Amygdala (tissue), 56 donors: ENCODE results near the gene GSKIP.

ENCODE experiments used
- DNase-seq, 56 donors: peaks; one replicate each; lab custom pipeline; 2025; lab: John Stamatoyannopoulos, UW

GSKIP gene

GRCh38 chr14:96373538-96373937, 10.2 kb downstream of the GSKIP start:
- DNase-seq: no peak

DNA sequence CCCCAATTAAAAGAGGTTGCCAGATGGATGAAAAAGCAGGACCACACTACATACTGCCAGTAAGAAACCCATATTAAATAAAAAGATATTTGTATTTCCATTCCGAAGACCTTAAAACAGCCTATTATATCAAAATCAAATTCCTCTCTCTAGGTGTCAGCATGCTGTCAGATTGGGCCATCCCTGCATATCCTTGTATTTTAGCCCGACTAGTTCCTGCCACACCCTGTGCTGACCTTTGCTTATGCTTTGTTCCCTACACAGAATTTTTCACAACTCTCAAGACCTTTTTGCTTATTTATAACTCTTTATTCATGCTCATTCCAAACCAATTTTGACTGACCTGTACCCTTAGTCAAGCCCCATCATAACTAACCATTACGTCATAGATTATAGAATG, 12.8 kb downstream of the GSKIP start:
- no peak for DNase-seq

- no peak for DNase-seq
These were observed 17.4 kb downstream of the GSKIP start for GRCh38 chr14:96380735-96381134.

DNA sequence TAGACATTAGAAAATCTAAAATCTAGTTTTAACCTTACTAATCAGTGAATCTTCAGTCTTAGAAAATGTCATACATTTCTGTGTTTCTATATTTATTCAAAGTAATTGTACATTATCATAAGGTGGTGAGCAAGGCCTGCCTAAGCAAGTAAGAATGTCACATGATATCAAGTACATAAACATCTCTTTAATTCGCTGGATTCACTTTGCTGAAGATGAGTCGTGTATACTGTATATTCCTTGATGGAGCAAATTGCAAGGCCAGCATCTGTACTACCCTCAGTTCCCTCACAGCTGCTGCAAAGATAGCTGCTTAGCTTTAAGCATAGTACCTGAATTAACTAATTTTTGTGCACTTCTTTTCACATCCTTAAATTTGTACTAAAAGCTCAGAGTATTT, 20.1 kb downstream of the GSKIP start:
- no peak for DNase-seq

GRCh38 chr14:96384053-96384452, 20.7 kb downstream of the GSKIP start:
- DNase-seq: no peak

- DNase-seq: no peak
These were observed 21.4 kb downstream of the GSKIP start for GRCh38 chr14:96384740-96385139.

DNA sequence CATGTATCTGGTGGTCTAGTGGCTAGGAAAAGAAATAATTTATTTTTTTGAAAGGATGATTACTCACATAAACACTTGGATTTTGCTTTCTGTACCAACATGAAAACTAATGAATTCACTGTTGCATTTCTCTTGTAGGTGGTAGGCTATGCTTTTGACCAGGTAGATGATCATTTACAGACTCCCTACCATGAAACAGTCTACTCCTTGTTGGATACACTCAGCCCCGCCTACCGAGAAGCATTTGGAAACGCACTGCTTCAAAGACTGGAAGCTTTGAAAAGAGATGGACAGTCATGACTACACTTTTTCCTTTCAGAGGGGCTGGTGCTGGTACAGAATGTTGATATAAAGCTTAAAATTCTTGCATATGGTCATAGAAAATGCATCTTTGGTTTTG, 22.1 kb downstream of the GSKIP start:
- DNase-seq: no peak

DNA sequence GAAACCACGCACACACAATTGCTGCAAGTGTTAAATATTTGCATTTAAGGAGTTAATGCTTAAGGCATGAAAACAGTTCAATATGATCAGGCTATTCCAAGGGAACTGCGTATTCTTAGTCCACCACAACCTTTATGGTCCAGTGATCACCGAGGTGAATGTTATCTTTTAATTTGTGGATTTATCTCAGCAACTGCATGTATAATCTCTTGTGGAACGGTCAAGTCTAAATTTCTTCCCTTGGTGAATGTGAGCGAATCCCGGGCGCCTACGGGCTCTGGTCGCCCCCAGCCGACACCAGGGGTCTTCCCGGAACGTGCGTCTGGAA, 27.6 kb downstream of the GSKIP start:
- DNase-seq: no peak

GRCh38 chr14:96391293-96392118, 28.2 kb downstream of the GSKIP start:
- DNase-seq: peak in 55 of 56 donors; percentile 69 to 99 (median 94)

DNA sequence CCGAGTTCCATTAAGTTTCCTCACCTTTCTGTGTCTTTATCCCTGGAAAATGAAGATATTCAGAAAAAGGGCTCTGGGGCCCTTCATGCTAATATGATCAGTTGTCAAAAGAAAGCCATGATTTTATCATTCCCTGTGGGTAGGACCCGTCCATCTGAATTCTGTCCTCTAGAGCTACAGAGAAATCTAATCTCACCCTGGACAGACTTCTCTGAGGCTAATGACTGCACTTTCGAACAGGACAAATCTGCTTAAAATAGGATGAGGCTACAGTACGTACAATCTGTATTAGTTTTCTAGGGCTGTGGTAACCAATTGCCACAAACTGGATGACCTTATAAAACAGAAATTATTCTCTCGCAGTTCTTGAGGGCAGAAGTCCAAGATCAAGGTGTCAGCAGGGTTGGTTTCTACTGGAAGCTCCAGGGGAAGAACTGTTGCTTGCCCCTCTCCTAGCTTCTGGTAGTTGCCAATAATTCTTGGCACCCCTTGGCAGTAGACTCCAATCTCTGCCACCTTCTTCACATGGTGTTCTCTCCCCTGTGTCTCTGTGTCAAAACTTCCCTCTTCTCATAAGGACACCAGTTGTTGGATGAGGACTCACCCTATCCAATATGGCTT, 29.9 kb downstream of the GSKIP start:
- DNase-seq: no peak

GRCh38 chr14:96394047-96394815, 30.9 kb downstream of the GSKIP start:
- no peak for DNase-seq

GRCh38 chr14:96398432-96398831, 35.1 kb downstream of the GSKIP start:
- DNase-seq: no peak

DNA sequence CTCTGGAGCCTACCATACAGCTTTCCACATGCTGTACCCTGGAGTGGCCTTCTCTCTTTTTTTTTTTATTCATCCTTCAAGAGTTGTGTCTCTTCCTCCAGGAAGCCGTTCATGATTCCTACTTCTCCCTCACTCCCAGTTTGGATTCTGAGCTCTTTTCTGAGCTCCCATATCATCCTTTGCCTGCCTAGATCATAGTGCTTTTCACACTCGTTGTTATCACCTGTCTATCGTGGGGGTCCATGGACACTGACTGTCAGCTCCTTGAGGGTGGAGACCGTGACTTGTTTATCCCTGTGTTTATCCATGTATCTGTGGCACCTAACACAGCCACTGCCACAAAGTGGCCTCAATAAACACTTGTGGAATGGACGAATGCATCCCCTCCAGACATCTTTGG, 35.6 kb downstream of the GSKIP start:
- DNase-seq: no peak

GRCh38 chr14:96399405-96399804, 36.1 kb downstream of the GSKIP start:
- no peak for DNase-seq

DNA sequence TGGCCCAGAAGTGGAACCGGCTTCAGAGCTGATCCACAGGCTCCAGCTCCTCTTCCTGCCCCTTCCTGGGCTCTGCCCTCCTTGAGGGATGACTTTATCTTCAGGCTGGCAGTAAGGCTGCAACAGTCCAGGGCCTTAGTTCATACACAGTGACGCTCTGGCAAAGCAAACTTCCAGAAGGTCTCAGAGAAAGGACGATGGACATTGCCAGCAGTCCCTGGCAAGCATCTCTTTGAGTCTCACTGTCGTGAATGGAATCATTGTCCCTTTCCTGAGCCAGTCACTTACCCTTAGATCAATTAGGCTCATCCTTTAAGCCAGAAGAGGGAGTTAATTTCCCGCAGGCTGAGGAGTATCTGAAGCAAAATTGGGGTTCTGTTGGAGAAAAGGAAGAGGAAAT, 37.2 kb downstream of the GSKIP start:
- DNase-seq: peak in 35 of 56 donors; percentile 4 to 75 (median 30)

DNA sequence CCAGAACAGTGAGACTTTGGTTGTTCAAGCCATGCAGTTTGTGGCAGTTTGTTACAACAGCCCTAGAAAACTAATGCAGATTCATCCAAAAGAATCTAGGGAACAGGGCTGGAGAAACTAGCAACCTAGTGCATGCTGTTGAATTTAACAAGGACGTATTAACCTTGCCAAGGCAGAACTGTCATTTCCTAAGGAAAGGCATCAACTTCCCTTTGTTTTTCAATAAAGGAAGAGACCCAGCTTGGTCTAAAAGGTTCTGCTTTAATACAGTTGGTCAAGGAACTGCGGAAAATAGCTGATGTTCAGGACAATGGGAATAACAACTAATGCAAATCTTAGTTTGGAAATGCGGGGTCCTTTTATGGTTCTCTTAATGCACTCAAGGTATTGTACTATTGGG, 40.1 kb downstream of the GSKIP start:
- DNase-seq: no peak

DNA sequence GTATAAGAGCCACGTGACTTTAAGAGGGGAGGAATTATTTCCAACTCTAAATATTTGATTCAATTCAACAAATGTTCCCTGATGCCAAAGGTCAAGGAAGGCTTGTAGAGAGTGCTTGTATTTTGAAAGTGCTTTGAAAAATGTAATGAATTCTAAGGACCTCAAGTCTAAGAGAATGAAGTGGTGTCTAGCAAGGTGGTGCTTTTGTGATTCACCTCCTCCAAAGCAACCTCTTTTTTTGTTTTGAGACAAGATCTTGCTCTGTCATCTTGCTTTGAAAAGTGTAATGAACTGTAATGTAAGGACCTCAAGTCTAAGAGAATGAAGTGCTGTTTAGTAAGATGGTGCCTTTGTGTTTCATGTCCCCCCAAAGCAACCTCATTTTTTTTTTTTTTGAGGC, 42.4 kb downstream of the GSKIP start:
- no peak for DNase-seq

- DNase-seq: no peak
These were observed 44.7 kb downstream of the GSKIP start for GRCh38 chr14:96407935-96408570.

DNA sequence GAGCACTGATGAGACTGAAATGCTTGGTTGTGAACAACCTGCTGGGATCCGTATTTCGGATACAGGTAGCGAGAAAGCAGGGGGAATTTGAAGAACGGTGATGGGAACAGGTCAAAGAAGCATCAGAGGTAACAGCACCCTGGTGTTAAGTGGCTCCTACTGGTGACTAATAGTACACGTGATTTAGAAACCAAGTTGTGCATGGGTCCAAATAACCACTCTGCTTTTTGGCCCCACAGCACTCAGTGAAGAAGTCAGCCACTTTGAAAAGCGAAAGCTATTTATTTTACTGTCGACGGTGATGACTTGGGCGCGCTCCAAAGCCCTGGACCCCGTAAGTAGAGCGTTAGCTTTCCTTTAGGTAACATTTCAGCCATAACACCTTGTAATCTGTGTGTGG, 45.3 kb downstream of the GSKIP start:
- no peak for DNase-seq

DNA sequence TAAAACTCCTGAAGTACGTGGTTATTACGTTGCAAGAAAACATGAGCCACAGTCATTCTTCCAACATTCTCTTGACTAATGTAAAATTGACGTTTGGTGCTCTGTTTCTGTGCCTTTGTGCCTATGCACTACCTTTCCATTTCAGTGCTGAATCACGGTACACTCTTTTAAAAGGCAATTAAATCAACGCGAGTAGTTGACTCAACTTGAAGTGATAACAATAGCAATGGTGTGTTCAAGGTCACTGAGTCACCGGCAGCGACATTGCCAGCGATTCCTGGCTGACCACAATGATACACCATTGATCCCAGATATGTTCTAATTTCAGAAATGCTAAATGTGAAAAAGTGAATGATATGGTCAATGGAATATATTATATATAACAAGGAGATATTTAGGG, 46.4 kb downstream of the GSKIP start:
- DNase-seq: no peak

DNA sequence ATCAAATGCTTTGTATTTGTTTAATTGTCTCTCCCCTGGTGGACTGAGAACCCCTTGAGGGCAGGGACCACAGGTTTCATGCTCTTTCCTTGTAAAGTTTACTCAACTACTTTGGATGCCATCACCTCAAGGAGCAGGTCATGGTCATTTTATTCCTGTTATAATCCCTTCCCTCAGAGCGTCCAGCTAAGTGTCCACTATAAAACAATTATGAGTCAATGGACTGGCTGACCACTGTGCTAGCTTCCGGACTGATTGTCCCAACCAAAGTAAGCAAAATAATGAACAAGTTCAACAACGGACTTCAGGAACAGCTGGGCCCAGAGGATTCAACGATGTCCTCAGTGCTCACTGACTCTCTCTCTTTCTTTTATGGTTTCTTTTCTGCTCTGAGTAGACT, 46.8 kb downstream of the GSKIP start:
- DNase-seq: no peak
